GM18505 (cell line): ENCODE measurements around the gene ARHGEF2.
"Not testable (repeated sequence)": the region's sequence is repeated elsewhere in the genome, so short reads cannot be mapped to it uniquely, and the experiment has no call there.

Experiments
- ATAC-seq: cut with Tn5 transposase; IDR thresholded peaks from one replicate; pipeline ENCODE4 v1.9.1; 2021; ENCODE audit not compliant: unreplicated experiment
- POLR2A ChIP-seq: IDR thresholded peaks from 4 replicates; pipeline ENCODE4 v1.6.1; 2011; ENCODE audit warnings: borderline replicate concordance; ENCODE audit not compliant: insufficient read depth, insufficient read length; ENCODE audit errors: extremely low read depth

ARHGEF2 gene

DNA sequence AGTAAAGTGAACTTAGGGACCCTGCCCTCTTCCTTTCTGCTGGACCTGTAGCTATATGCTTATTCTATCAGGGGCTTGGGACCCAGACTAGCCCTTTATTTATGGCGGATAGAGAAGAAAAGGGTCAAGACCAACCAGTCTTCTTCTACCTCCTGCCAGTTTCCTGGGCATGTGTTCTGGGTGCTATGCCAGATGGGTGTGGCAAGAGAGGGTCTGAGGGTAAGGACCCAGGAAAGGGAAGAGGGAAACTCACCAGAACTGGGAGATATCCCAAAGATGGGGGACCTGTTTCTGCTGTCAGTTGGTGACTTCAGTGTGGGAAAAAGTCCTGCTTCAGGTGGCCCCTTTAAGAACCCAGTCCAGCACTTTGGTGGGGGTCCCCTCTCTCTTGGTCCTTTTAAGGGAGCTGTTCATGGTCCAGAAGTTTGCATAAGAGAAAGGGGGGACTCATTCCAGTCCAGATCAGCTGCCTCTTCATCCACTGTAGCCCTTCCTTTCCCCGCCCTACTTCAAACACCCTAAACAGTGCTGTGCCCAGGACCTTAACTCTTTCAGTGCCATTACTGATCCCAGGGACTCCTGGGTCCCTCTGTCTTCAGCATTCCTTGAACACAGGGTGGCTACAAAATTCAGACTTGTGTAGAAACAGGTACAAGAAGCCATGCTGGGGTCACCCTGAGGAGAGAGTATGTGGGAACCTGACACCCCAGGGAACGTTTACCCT, 24.0 kb upstream of the ARHGEF2 start:
- no peak for ATAC-seq

GRCh38 chr1:156001662-156002171, 23.4 kb upstream of the ARHGEF2 start:
- ATAC-seq: no peak
- no peak for TF ChIP-seq POLR2A

More for the DNA sequence above, 24.0 kb upstream of the ARHGEF2 start:
- no peak for TF ChIP-seq POLR2A

GRCh38 chr1:156001021-156001661, 22.8 kb upstream of the ARHGEF2 start:
- no peak for TF ChIP-seq POLR2A
- ATAC-seq: no peak

GRCh38 chr1:155999964-156000363, 21.6 kb upstream of the ARHGEF2 start:
- no peak for ATAC-seq
- TF ChIP-seq POLR2A: no peak

GRCh38 chr1:155996166-155996565, 17.8 kb upstream of the ARHGEF2 start:
- no peak for TF ChIP-seq POLR2A

DNA sequence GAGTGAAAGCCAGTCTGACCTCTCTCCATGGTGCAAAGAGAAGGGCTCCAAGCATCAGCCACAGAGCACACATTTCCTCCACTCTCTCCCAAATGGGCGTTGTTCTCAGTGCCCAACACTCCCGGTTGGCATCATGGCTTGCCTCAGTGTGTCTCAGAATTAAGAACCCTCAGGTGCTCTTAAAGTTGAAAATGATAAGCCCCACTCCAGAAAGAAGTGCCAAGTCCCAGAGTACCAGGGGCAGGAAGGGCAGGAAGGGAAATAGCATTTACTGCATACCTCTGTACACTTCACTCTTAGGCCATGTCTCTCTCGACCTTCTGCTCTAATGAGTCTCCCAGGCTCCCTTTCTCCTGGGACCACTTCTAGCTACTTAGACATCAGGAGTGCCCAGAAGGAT, 15.2 kb upstream of the ARHGEF2 start:
- no peak for ATAC-seq
- no peak for TF ChIP-seq POLR2A

More at GRCh38 chr1:155996166-155996565, 17.8 kb upstream of the ARHGEF2 start:
- ATAC-seq: no peak

DNA sequence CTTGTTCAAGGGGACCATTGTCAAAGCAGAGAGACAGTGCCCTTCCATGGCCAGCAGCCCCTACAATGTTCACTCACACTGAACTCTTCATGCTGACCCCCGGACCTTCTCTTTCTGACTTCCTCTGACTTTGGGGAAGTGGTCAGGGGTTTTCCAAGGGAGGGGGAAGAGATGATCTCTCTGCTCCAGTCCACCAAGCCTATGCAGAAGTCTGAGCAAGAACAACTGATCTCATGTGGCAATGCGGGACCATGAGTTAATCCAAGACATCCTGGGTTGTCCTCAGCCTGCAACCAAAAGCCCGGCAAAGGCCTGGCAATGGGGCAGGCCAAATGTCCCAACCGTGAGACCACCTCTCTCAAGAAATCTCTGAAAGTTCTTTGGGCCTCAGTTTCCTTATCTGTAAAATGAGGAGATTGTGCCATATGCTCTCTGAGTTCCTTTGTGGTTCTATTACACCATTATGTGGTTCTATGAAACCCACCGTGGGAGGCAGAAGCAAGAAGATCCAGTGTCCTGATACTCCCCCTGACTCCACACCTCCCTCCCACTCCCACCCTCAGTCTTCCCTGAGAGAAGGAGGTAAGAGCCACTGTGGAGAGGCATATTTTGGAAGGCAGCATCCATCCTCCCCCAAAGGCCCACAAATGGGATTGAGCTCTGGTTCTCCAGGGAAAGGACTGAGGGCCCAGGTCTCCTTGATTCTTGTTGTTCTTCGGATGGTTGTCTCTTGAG, 11.8 kb upstream of the ARHGEF2 start:
- TF ChIP-seq POLR2A: no peak
- ATAC-seq: no peak

DNA sequence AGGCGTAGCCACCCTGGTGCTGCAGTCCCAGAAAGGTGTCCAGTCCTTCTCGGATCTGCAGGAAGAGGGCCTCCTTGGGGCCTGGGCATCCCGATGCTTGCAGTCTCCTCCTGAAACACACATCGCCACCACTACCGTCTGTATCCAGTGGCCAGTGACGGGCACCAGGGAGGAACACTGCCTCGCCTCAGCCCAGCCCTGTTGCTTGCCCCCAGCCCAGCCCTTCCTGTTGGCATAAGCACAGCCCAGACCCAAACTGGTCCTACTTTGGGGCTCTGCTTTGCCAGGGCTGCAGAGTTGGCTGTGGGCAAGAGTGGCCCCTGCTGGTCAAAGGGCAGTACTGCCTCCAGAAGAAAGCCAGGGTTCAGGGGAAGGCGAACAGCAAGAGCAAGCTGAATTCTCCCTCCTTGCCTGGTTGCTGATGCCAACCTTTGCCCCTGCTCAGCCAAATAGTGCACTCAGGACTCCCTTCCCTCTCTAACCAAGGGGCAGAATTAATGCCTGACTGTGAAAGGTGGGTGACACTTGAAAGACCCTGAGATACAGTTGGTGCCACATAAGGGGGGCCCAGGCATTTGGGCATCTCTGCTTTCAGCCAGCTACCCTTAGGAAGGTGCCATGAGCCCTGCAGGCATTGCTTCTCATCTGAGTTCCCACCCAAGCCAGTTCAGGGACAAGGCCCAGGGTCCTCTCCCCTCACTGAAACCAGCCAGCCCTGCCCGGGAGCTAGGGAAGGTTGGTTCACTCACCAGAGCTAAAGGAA, 11.1 kb upstream of the ARHGEF2 start:
- peak; percentile 64 for ATAC-seq

DNA sequence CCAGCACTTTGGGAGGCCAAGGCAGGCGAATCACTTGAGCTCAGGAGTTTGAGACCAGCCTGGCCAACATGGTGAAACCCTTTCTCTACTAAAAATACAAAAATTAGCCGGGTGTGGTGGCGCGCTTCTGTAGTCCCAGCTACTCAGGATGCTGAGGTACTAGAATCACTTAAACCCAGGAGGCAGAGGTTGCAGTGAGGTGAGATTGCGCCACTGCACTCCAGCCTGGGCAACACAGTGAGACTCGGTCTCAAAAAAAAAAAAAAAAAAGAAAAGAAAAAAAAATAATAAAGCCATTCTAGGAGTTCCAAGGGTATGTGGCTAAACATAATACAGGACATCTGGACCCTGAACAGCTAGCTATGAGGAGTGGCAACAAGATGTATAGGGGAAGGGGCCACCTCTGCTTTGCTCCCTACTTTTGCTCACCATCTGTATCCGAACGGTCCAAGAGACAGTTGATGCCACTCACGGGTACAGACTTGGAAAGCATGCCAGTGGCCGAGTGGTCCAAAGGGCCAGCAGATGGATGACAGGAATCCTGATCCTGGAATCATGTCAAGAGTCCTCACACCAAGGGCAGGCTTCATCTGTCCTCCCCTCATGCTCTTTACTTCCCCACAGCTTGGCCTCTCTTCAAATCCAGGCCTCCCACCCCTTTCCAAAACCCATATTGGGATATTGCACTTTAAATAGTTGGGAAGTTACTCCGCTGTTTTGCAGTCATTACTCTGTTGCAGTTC, 6.7 kb upstream of the ARHGEF2 start:
- not testable (repeated sequence) for ATAC-seq

More for the DNA sequence above, 11.1 kb upstream of the ARHGEF2 start:
- TF ChIP-seq POLR2A: no peak

DNA sequence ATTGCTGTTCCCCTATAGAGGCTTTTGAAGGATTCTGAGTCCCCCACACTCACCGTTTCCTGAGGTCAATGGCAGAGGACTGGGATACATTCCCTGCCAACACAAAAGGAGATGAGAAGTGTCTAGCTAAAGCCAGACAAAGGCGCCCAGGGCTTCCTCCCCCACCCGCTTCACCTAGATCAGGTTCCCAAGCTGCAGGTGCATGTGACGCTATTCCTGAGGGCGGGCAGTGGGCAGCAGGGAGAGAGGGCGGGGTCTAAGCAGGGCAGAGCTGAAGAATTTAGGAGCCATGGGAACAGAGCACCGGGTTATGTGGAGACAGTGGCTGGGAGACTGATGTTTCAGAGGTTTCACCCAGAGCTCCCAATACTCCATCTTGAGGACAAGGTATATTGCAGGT, 6.0 kb upstream of the ARHGEF2 start:
- no peak for TF ChIP-seq POLR2A
- ATAC-seq: no peak

- peak; percentile 62 for TF ChIP-seq POLR2A
- ATAC-seq: no peak
Measured at GRCh38 chr1:155983191-155984024, 5.1 kb upstream of the ARHGEF2 start.

DNA sequence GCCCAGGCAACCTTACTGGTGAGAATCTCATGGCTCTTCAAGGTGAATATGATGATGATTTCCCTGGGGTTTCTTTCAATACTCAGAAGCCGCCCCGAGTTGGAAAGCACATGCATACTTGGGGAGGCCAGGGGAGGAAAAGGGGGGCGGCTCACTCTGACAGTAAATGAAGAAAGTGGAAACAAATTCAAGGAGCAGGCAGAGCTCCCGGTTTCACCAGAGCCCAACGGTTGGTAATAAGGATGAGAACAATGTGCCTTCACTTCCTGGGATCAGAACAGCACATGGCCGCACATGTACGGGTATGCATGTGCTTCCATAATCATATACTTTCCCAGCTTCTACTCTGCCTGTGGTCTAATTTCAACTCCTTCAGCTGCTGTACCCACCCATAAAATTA, 3.8 kb upstream of the ARHGEF2 start:
- no peak for TF ChIP-seq POLR2A
- no peak for ATAC-seq
